Measurements from ENCODE around the gene ROS1. TPM values are rescaled to one million over a fixed set of nuclear protein-coding genes. Genes with fewer than 3 reads are reported as not detected.

The ROS1 gene
- total RNA-seq, 1 donor from 2014 or later: 163 TPM

- Histone ChIP-seq H3K4me1 (no peaks in the 10 kb centered on the region), H3K4me3 (no peak overlapping the region), H3K9me3 (no peaks in the 10 kb centered on the region), H3K27ac (no peak overlapping the region), H3K27me3 (no peaks in the 10 kb centered on the region), H3K36me3 (no peaks in the 10 kb centered on the region)
- no peak for DNase-seq
- no peak for ATAC-seq
- intact Hi-C loops (cut with DNase I): no loop called here
- no peak for TF ChIP-seq CTCF (IDR thresholded peaks at IDR 0.05)
Observed at GRCh38 chr6:117290173-117290846, 135.4 kb downstream of the ROS1 start.

- Histone ChIP-seq H3K27ac (no peak overlapping the region), H3K27me3 (no peaks in the 10 kb centered on the region), H3K9me3 (no peaks in the 10 kb centered on the region), H3K4me1 (no peaks in the 10 kb centered on the region), H3K4me3 (no peak overlapping the region), H3K36me3 (no peaks in the 10 kb centered on the region)
- TF ChIP-seq CTCF (IDR thresholded peaks at IDR 0.05): no peak
- DNase-seq: no peak
- no peak for ATAC-seq
- intact Hi-C loops (cut with DNase I): no loop called here
Observed at GRCh38 chr6:117288083-117288715, 137.5 kb downstream of the ROS1 start.

GRCh38 chr6:117280922-117281321 lies 144.8 kb downstream of the ROS1 start:
- H3K4me1 ChIP-seq: no peaks in the 10 kb centered on the region
- peaks cover 9% of the 10 kb centered on the region for H3K27me3 ChIP-seq
- no peak overlapping the region for H3K4me3 ChIP-seq
- ATAC-seq: peak; percentile 69
- H3K9me3 ChIP-seq: no peaks in the 10 kb centered on the region
- DNase-seq: no peak
- peak; percentile 29 for TF ChIP-seq CTCF (IDR thresholded peaks at IDR 0.05)
- intact Hi-C loops (cut with DNase I): no loop called here
- H3K27ac ChIP-seq: no peak overlapping the region
- no peaks in the 10 kb centered on the region for H3K36me3 ChIP-seq

GRCh38 chr6:117276778-117277316 lies 148.9 kb downstream of the ROS1 start:
- ATAC-seq: no peak

GRCh38 chr6:117275711-117276110 lies 150.0 kb downstream of the ROS1 start:
- no peak overlapping the region for H3K27ac ChIP-seq
- DNase-seq (no peak), ATAC-seq (no peak)
- H3K4me3 ChIP-seq: no peak overlapping the region
- no peaks in the 10 kb centered on the region for H3K9me3 ChIP-seq
- intact Hi-C loops (cut with DNase I): no loop called here
- H3K36me3 ChIP-seq: no peaks in the 10 kb centered on the region
- peaks cover 57% of the 10 kb centered on the region for H3K27me3 ChIP-seq
- H3K4me1 ChIP-seq: no peaks in the 10 kb centered on the region
- no peak for TF ChIP-seq CTCF (IDR thresholded peaks at IDR 0.05)

More at GRCh38 chr6:117276778-117277316, 148.9 kb downstream of the ROS1 start:
- DNase-seq: no peak
- Histone ChIP-seq H3K27me3 (peaks cover 45% of the 10 kb centered on the region), H3K9me3 (no peaks in the 10 kb centered on the region), H3K27ac (no peak overlapping the region), H3K4me3 (no peak overlapping the region), H3K4me1 (no peaks in the 10 kb centered on the region), H3K36me3 (no peaks in the 10 kb centered on the region)
- TF ChIP-seq CTCF (IDR thresholded peaks at IDR 0.05): no peak
- intact Hi-C loops (cut with DNase I): no loop called here
